Sigmoid colon (tissue), 7 donors: ENCODE measurements around the gene OTUB1. TPM values are rescaled to one million over a fixed set of nuclear protein-coding genes. Genes with fewer than 3 reads are reported as not detected.

Experiments
- DNase-seq: peaks from one replicate; pipeline ENCODE4 v3.0.0-alpha.2; 2019
- H3K27ac ChIP-seq, 4 donors: fragments of 200-600 bp; sonication (generic); one replicate each; pipeline ENCODE4 v1.5.1; 2016 to 2019; ENCODE audit warnings: mild to moderate bottlenecking in 1 of 4
- H3K27me3 ChIP-seq, 3 donors: fragments of 200-600 bp; sonication (generic); one replicate each; pipeline ENCODE4 v1.5.1; 2019; ENCODE audit warnings: mild to moderate bottlenecking in 1 of 3
- H3K36me3 ChIP-seq, 4 donors: fragments of 200-600 bp; sonication (generic); one replicate each; pipeline ENCODE4 v1.5.1; 2016 to 2019
- H3K4me1 ChIP-seq, 4 donors: fragments of 200-600 bp; sonication (generic); one replicate each; pipeline ENCODE4 v1.5.1; 2017 to 2019
- H3K4me3 ChIP-seq, 4 donors: fragments of 200-600 bp; sonication (generic); one replicate each; pipeline ENCODE4 v1.5.1; 2017 to 2019; ENCODE audit warnings: mild to moderate bottlenecking in 2 of 4, moderate library complexity in 1 of 4
- H3K9me3 ChIP-seq, 4 donors: fragments of 200-600 bp in 3 of 4; sonication (generic) in 3 of 4; one replicate each; pipeline versions ENCODE4 v1.5.1 to v1.6.1; 2013 to 2019
- CTCF ChIP-seq, 4 experiments: fragments of 450-650 bp in 3 of 4; fragments of 200-600 bp in 1 of 4; IDR thresholded peaks; one replicate each; pipeline ENCODE4 v1.5.1; 2016 to 2019; ENCODE audit warnings: antibody characterized with exemption in 4 of 4, mild to moderate bottlenecking in 3 of 4, moderate library complexity in 2 of 4
- EP300 ChIP-seq, 4 donors: sonication (generic); formaldehyde crosslinking; IDR thresholded peaks; one replicate each; pipeline ENCODE4 v1.6.1; 2017; ENCODE audit warnings: antibody characterized with exemption in 4 of 4
- POLR2A ChIP-seq, 2 donors: fragments of 450-650 bp; IDR thresholded peaks; one replicate each; pipeline ENCODE4 v1.6.1; 2016; ENCODE audit warnings: antibody characterized with exemption in 2 of 2, mild to moderate bottlenecking in 2 of 2, moderate library complexity in 2 of 2
- POLR2AphosphoS5 ChIP-seq, 4 donors: sonication (generic); formaldehyde crosslinking; IDR thresholded peaks; one replicate each; pipeline ENCODE4 v1.6.1; 2017; ENCODE audit warnings: antibody characterized with exemption in 4 of 4
- WGBS, 2 donors: extraction: QIAGEN DNeasy Blood & Tissue Kit; methylation state at CpG; one replicate each; pipeline ENCODE4 v1.1.7; 2013; 5-methylcytosine and 5-hydroxymethylcytosine counted together
- intact Hi-C: fragments of 100-400 bp; cut with DNase I; formaldehyde crosslinking; loops from one replicate; pipeline ENCODE4 v1.15.1; 2023
- polyA plus RNA-seq, 3 donors: library from polyadenylated mRNA; stranded (reverse); fragments of 200-250 nt; gene quantifications; one replicate each; pipeline ENCODE4 v1.2.3, GENCODE V29; 2013
- total RNA-seq, 4 donors: library from RNA; depleted of rRNA; stranded (reverse); fragments of >200 nt; gene quantifications; one replicate each; pipeline ENCODE4 v1.1.0, GENCODE V29; 2016
- donor health status: healthy with polysubstance abuse.
- donor health status: Bipolar disorder and iron deficiency.
- donor health status: healthy.

Gene OTUB1
- total and polyA plus RNA-seq, 7 donors, result 44.8 to 96.4 (median 61.7) TPM

GRCh38 chr11:64009710-64010109 lies 23.5 kb downstream of the OTUB1 start:
- no peak for DNase-seq
- Histone ChIP-seq H3K27ac (no peak overlapping the region), H3K27me3 (no peaks in the 10 kb centered on the region), H3K9me3 (no peaks in the 10 kb centered on the region), H3K36me3 (no peaks in the 10 kb centered on the region), H3K4me3 (no peak overlapping the region), H3K4me1 (peaks cover 0 to 17% (median 17%) of the 10 kb centered on the region in 4 donors)
- intact Hi-C loops, result loop anchor here (2.0 kb wide), 1 partner anchor 27 kb away; no protein-coding TSS in a partner anchor
- TF ChIP-seq EP300 (IDR thresholded peaks at IDR 0.05) (no peak), CTCF (IDR thresholded peaks at IDR 0.05) (no peak), POLR2A (IDR thresholded peaks at IDR 0.05) (no peak), POLR2AphosphoS5 (IDR thresholded peaks at IDR 0.05) (no peak)
- 96 to 97% methylated on average over 8 of the region's 8 CpGs for WGBS, 2 donors

GRCh38 chr11:64010783-64011182 lies 24.5 kb downstream of the OTUB1 start:
- 96 to 98% methylated on average over 2 of the region's 2 CpGs for WGBS, 2 donors
- Histone ChIP-seq H3K27me3 (no peaks in the 10 kb centered on the region), H3K27ac (no peak overlapping the region), H3K4me3 (no peak overlapping the region), H3K4me1 (peaks cover 0 to 17% (median 17%) of the 10 kb centered on the region in 4 donors), H3K36me3 (no peaks in the 10 kb centered on the region), H3K9me3 (no peaks in the 10 kb centered on the region)
- no peak for DNase-seq
- TF ChIP-seq CTCF (IDR thresholded peaks at IDR 0.05) (no peak), POLR2AphosphoS5 (IDR thresholded peaks at IDR 0.05) (no peak), POLR2A (IDR thresholded peaks at IDR 0.05) (no peak), EP300 (IDR thresholded peaks at IDR 0.05) (no peak)
- intact Hi-C loops, result no loop called here

GRCh38 chr11:64011371-64011770 lies 25.1 kb downstream of the OTUB1 start:
- 46 to 81% methylated on average over 8 of the region's 8 CpGs for WGBS, 2 donors
- intact Hi-C loops, result no loop called here
- Histone ChIP-seq H3K27me3 (no peaks in the 10 kb centered on the region), H3K36me3 (no peaks in the 10 kb centered on the region), H3K4me3 (no peak overlapping the region), H3K9me3 (no peaks in the 10 kb centered on the region), H3K27ac (no peak overlapping the region), H3K4me1 (peaks cover 0 to 17% (median 17%) of the 10 kb centered on the region in 4 donors)
- TF ChIP-seq CTCF (IDR thresholded peaks at IDR 0.05), result no peak
- no peak for TF ChIP-seq POLR2AphosphoS5 (IDR thresholded peaks at IDR 0.05)
- TF ChIP-seq EP300 (IDR thresholded peaks at IDR 0.05), result no peak
- TF ChIP-seq POLR2A (IDR thresholded peaks at IDR 0.05), result no peak
- DNase-seq, result no peak

- 93 to 96% methylated on average over 16 of the region's 16 CpGs for WGBS, 2 donors
- no peak for TF ChIP-seq POLR2A (IDR thresholded peaks at IDR 0.05)
- TF ChIP-seq CTCF (IDR thresholded peaks at IDR 0.05), result no peak
- no peak for TF ChIP-seq POLR2AphosphoS5 (IDR thresholded peaks at IDR 0.05)
- TF ChIP-seq EP300 (IDR thresholded peaks at IDR 0.05), result no peak
- no peak for DNase-seq
- Histone ChIP-seq H3K27ac (no peak overlapping the region), H3K4me1 (peaks cover 0 to under 1% (median under 1%) of the 10 kb centered on the region in 4 donors), H3K9me3 (no peaks in the 10 kb centered on the region), H3K4me3 (no peak overlapping the region), H3K36me3 (no peaks in the 10 kb centered on the region), H3K27me3 (no peaks in the 10 kb centered on the region)
- intact Hi-C loops, result no loop called here
Observed at GRCh38 chr11:64013141-64013896, 27.1 kb downstream of the OTUB1 start.
